Cardiac septum (tissue), 1 donor: ENCODE measurements around the gene TSPO. TPM values are rescaled to one million over a fixed set of nuclear protein-coding genes. Genes with fewer than 3 reads are reported as not detected.
"Not testable (repeated sequence)": the region's sequence is repeated elsewhere in the genome, so short reads cannot be mapped to it uniquely, and the experiment has no call there.

Source experiments
- DNase-seq: peaks from one replicate; pipeline ENCODE4 v3.0.0-alpha.2; 2020; ENCODE audit warnings: low spot score
- intact Hi-C: fragments of 100-400 bp; cut with DNase I; formaldehyde crosslinking; loops from one replicate; pipeline ENCODE4 v1.14.0; 2022
- total RNA-seq: library from RNA; stranded (reverse); fragmentation: NEBNext Ultra II Directional; extraction: Animal tissue kit (Norgen Biotek cat#: 25700); gene quantifications from one replicate; pipeline ENCODE4 v1.2.1, GENCODE V29; 2021
- donor health status: DM: no; HTN: no; CAD: no.

The TSPO gene
- total RNA-seq, 1 donor from 2014 or later: 124 TPM

DNA sequence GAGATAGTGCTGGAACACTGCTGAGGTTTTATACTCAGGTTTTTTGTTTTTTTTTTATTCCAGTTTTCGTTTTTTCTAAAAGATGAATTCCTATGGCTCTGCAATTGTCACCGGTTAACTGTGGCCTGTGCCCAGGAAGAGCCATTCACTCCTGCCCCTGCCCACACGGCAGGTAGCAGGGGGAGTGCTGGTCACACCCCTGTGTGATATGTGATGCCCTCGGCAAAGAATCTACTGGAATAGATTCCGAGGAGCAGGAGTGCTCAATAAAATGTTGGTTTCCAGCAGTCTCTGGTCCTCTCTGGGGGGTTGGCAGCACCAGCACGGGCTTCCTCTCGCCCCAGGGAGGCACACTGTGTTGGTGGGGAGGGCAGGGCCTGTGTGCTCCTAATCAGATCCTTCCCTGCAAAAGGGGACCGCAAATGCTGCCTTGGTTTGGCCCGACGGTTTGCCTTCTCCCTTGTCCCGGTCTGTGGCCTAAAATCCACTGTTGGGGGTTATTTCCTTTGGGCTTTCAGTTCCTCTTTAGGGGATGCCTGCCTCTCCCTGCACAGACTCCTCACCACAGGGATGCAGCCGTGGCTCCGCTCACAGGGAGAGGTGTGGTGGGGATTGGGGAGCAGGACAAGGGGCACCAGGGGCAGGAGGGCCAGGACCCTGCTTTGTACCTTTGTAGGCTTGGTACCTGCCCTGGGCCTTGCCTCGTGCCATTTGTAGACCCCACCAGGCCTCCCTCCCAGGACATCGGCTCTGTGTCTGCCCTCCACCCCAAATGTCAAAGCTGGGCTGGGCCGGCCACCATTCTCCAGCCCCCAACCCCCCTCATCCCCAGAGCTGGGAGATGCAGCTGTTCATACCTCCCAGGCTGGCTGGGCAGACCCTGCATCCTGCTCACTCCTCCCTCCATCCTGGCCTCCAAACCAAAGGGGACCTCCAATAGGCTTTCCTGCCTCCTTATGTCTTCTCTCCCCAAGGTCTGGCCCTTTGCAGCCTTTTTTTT lies 21.6 kb upstream of the TSPO start:
- DNase-seq: no peak
- intact Hi-C loops: no loop called here

DNA sequence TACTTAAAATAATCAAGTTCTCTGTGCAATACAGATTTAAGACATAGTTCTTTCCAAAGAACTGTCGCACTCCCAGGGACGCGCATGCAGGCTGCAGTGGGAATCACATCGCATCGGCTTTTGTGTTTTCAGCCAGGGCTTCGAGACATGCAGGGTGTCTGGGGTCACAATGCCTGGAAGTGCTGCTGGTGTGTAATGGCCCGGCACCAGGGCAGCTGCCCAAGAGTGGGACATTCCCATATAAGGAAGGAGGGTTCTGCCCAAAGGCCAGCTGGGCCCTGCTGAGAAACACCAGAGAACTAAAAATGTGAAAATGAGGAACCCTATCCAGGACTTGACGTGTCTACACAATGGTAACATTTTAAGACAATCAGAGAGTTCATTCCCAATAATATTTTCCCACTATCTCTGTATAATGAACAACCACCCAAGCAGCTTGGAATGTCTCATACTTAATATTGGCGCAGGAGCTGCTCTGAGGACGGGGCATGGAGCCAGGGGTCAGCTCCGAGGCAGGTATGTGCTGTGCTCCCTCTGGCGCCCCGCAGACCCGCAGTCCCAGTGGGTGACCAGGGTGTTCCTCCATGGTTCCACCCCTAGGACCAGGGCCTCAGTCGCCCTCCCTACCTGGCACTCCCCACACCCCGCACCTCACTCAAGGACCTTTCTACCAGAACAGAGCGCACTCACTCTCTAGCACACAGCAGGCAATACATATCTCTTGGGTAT lies 19.4 kb upstream of the TSPO start:
- no peak for DNase-seq
- intact Hi-C loops: no loop called here

DNA sequence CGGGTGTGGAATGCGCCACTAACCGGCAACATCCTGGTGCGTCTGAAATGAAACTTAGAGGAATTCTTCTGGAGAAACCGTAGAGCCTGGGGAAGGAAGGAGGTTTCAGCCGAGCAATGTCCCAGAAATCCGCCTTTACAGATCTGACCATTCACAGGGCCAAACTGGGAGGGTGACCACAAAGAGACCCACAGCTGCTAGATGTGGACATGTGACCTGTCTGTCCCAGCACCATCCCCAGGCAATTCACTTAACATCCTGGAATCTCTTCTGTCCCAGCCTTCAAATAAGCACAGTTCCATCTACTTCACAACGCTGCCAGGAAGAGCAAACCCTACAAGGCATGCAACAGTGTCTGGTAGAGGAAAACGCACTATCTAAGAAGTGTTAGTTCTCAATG lies 18.0 kb upstream of the TSPO start:
- intact Hi-C loops: no loop called here

DNA sequence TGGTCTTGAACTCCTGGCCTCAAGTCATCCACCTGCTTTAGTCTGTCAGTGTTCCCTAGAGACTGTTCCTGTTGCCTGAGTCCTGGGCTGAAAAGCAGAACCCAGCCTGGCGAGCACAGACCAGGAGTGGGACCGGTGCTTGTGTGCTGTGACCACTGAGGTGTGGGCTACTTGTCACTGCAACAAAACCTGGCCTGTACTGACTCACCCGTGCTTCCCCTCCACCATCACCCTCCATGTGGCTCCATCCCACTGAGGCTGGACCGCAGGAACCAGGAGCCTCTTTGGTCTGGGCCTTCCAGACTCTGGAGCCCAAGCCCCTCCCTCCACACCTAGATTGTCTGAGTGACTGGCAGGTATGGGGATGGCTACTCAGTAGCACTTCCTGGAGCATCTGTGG lies 16.8 kb upstream of the TSPO start:
- DNase-seq: no peak
- intact Hi-C loops: no loop called here

More for the DNA sequence above, 18.0 kb upstream of the TSPO start:
- no peak for DNase-seq

DNA sequence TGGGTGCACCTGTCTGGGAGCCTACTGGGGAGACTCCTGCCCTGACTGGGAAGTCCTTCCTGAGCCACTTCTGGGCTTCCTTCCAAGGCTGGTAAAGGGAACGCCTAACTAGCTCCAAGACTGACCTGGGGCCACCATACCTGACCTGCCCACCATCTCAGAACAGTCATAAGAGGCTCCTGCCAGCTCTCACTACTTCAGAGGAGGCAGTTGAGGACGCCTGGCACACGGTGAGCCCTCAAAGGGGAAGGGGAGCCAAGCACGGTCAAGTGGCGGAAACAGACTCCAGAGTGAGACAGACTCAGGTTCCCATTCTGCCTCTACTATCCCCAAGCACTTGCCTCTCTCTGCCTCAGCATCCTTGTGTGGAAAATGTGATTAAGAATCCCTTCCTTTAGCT lies 15.8 kb upstream of the TSPO start:
- intact Hi-C loops: no loop called here
- DNase-seq: no peak

DNA sequence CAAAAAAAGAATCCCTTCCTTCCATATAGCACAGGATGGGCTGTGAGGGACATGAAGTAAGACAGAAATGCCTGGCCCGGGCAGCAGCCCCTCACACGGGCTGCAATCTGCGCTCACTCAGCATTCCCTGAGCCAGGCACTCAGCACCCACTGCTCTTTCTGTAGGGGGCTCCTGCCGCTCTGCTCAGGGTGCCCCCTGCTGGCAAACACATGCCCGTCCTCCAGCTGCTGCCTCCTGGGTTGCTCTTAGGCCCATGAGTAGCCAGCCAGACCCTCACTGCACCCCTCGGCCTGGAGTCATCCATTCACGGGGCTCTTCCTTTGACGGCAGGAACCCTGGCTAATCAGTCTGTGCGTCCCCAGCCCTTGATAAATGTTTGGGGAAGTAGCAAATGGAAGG lies 15.1 kb upstream of the TSPO start:
- intact Hi-C loops: no loop called here
- no peak for DNase-seq

DNA sequence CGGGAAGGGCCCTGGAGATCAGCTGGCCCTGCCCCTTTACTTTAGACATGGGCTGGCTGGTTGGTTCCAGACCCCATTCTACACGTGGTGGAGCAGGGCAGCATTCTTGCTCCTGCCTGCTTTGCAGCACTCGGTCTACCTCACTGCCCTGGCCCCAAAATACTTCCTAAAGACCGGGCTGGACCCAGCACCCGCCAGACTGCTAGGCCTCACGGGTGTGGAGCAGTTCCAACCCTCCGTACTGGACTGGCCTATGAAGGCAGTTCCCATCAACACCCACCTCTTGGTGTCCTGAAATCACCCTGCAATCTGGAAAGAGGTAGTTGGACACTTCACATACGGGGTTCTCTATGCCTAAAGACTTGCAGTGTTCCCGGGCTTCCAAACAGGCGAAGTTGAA lies 14.6 kb upstream of the TSPO start:
- DNase-seq: no peak
- intact Hi-C loops: no loop called here

DNA sequence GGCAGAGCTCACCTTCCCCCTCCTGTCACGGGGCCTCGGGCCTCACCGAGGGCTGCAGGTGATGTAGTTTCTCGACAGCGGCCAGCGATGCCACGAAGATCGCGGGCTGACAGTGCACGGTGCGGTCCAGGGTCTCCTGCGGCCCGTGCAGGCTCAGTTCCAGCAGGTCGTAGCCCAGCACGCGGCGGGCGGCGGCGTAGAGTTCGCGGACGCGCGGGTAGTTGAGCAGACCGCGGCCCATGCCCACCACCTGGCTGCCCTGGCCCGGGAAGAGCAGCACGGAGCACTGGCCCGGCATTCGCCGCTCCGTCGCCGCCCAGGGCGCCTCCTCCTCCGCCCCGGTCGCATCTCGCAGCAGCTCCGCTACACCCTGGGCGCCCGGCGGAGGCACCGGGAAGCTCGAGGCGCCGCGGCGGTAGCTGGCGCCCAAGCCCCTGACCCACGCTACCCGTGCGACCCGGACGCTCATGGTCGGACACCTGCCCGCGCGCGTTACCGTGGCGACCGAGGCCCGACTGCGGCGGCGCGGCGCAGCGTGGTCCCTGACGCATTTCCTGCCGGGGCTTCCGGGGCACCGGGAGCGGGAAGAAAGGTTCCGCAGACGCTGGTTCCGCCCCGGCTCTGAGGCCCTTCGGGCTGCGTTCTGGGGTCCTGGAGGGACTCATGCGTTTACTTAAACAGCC lies 8.3 kb upstream of the TSPO start, which contains the start of gene MCAT:
Gene MCAT, minus strand, starts transcription at position 519 of the 683 bp plus-strand sequence. Its CDS starts 50 bp downstream, at position 469.
- intact Hi-C loops: no loop called here

DNA sequence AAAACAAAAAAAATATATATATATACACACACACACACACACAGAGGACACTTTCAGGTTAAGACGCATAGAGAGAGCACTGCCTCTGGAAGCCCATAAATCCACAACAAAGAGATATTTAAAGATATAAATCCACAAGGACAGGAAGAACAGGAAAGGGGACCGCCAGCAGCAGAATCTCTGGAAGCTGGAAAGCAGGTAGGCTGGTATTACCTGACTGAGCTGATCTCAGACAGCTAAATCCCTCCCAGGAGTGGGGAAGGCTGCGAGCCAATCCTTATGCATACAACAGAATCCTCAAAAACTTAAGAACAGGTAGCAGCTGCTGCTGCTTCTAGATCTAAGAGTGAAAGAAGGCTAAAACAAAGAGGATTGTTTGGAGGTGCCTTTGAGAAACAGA lies 6.4 kb upstream of the TSPO start:
- DNase-seq: no peak
- intact Hi-C loops: no loop called here

More for the DNA sequence above, 8.3 kb upstream of the TSPO start, which contains the start of gene MCAT:
- DNase-seq: peak; percentile 94

DNA sequence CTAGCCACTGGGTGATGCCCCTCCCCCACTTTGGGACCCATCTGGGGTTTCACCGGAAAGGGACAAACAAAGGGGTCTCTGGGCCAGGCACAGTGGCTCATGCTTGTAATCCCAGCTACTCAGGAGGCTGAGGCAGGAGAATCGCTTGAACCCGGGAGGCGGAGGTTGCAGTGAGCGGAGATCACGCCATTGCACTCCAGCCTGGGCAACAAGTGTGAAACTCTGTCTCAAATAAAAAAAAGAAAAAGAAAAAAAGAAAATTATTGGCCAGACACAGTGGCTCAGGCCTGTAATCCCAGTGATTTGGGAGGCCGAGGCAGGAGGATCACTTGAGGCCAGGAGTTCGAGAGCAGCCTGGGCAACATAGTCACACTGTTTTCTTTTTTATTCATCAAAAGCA lies 6.0 kb upstream of the TSPO start:
- intact Hi-C loops: not testable (repeated sequence)

DNA sequence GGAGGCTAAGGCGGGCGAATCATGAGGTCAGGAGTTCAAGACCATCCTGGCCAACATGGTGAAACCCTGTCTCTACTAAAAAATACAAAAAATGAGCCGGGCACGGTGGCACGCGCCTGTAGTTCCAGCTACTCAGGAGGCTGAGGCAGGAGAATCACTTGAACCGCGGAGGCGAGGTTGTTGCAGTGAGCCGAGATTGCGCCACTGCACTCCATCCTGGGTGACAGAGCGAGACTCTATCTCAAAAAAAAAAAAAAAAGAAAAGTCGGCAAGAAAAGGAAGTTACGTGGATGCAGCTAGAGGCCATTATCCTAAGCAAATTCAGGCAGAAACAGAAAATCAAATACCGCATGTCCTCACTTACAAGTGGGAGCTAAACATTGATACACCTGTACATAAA lies 5.0 kb upstream of the TSPO start:
- DNase-seq, intact Hi-C loops: not testable (repeated sequence)

More for the DNA sequence above, 6.0 kb upstream of the TSPO start:
- not testable (repeated sequence) for DNase-seq

DNA sequence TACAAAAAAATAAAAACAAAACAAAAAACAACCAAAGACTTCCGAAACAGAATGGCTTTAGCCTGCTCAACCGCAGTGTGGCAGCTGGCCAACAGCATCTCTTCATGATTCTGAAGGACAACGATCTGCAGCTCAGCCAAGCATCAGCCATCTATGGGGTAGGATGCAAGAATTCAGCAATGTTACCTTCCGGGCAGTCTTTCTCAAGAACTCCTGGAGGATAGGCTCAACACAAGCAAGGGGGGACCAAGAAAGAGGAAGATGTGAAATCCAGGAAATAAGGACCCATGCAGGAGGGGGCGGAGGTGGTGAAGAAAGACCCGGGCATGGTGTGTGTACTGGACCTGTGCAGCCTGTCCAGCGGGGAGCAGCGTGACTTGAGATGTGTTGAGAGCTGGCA lies 3.5 kb upstream of the TSPO start:
- DNase-seq: no peak
- intact Hi-C loops: no loop called here

DNA sequence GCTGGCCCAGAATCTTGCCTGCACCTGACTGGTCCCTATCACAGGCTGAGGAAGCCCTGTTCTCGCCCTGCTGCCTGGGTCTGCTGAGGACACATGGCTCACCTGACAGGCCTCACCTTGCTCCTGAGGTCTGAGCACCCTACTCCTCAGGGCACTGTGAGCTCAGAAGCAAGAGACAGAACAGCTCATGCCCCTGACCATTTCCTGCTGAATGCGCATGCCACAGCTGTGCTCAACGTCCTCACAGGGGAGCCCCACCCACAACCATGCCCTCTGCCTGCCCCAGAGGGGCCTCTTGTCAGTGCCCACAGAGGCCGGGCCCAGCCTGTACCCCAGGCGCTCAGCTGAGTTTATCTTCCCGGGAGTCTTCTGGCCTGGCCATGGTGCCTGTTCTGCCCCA lies 2.8 kb upstream of the TSPO start:
- intact Hi-C loops: no loop called here
- DNase-seq: no peak

DNA sequence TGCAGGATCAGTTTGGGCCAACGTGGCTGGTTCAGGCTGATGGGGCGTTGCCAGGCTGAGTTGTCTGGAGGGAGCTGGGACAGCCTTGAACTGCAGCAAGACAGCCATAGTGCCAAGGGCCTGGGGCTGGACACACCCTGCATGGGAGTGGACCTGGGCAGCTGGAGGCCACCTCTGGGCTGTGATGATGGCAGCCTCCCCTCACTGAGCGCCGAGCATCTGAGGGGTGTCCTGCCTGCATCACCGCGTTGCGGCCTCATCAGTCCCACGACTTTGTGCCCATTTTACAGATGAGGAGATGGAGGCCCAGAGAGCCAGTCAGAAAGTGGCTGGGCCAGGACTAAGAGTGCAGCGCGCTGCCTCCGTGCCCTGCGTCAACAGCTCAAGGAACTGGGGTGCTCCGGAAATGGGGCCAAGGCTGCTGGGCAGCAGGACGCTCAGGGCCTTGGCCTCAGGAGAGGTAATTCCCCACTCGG lies 590 bp upstream of the TSPO start:
- intact Hi-C loops: no loop called here
- DNase-seq: no peak

DNA sequence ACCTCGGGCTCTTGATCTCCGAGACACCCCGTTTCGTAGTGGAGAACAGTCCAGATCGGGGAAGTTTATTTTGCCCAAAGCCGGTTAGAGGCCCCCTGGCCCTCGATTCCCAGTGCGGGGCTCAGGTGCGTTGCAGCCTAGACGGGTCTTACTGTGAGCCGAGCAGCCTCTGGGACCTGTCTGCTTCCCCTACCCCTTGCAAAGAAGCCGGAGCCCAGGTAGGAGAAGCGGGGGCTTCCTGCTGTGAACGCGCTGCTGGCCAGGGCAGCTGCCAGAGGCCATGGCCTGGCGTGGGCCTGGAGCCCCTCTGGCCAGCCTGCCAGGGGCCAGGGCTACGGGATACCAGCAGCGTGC lies 621 bp downstream of the TSPO start:
- intact Hi-C loops: no loop called here
- DNase-seq: no peak

DNA sequence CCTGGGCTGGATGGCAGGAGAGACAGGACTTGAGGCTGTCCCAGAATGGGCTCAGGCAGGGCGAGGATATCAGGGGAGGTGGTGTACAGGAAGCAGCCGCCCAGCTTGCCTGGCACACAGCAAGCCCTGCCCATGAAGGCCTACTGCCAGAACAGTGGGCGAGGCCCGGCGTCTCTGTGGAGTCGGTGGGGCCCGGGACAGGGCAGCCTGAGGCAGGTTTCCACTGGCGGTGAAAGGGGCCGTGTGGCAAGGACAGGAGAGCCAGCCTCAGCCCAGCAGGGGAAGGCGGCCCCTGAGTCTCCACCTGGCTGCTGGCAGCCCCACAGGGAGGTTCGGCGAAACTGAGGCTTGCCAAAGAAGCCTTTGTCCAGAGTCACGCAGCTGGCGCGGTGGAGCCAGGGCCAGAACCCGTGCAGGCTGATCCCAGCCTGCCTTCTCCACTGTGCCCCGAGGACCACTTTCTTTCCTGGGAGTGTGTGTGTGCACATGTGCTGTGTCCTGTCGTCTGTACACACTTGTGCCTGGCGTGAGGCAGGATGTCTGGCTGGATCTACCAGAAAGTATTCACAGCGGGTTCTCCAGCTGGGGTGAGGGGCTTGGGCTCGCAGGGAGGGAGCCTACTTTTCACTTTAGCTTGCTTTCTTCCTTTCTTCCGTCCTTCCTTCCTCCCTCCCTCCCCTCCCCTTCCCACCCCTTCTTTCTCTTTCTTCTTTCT lies 1.2 kb downstream of the TSPO start:
- intact Hi-C loops: no loop called here
- peak; percentile 92 for DNase-seq

DNA sequence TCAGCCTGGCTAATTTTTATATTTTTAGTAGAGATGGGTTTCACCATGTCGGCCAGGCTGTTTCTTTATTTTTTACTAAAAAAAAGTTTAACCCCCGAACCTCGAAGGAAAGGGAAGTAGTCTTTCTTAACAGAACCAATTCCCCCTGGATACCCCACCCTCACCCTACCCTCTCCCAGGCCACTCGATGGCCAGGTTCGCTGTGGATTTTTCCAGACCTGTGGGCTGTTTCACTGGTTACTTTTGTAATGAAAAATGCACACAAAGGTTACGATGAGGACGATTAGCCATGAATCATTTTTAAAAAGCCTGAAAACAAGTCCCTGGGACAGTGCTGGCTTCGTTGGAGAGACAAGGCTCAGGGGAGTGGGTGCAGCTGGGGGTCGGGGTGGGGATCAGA lies 2.5 kb downstream of the TSPO start:
- intact Hi-C loops: no loop called here
- no peak for DNase-seq

DNA sequence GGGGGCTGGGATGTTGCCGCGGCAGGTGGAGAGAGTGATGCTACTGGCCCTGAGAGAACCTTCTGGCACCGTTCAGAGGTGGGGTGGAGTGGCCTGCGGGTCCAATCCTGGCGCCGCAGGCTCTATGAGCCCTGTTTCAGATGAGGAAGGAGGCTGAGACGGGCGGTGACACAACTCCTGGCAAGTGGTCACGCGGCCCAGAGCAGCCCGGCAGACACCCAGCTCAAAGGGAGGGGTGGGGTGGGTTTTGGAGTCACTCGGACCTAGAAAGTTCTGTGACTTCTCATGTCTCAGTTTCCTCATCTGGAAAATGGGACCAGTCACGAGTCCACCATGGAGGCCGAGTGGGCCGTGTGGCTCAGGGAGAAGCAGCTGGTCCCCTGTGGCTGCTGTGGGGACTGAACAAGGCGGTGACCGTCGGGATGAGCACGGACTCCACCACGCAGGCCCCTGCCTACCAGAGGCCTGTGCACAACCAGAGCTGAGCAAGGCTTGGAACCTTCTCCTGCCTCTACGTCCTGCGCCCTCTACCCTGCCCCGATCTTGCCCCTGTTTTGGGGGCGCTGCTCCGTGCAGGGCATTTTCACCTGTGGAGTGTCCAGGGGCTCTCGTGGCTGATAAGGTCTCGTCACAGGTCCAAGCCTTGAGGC lies 3.7 kb downstream of the TSPO start:
- intact Hi-C loops: no loop called here
- DNase-seq: peak; percentile 92

DNA sequence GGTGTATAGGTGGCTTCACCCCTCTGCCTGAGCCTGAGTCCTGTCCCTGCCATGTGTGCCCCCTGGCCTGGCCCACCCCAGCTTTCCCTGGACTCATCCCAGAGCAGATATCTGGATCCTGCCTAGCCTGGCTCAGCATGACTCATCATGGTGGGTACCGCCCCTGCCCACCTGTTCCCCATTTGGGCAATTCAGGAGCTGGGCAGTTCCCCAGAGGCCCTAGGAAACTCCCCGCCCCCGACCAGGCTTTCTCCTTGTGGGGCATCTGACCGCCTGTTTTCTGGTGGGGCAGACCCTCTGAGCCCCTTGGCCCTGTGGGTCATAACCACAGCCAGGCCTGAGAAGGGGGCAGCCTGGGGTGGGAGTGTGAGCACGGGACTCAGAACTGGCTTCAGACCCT lies 4.4 kb downstream of the TSPO start:
- no peak for DNase-seq
- intact Hi-C loops: no loop called here
